Keratinocyte (primary cell): Measurements from ENCODE around the gene SRSF12. TPM values are rescaled to one million over a fixed set of nuclear protein-coding genes. Genes with fewer than 3 reads are reported as not detected.

Experiments
- DNase-seq: peaks from one replicate; pipeline ENCODE4 v3.0.0-alpha.2; 2011; ENCODE audit warnings: low read depth, missing footprints, low spot score
- FAIRE-seq: peaks from 2 replicates; lab custom pipeline; 2011; peaks lifted over from hg19 to GRCh38; lab: Jason Lieb, UNC
- H2AFZ ChIP-seq: 2 replicates; pipeline ENCODE4 v1.6.0; 2012; ENCODE audit warnings: low read length, control low read depth, inconsistent platforms; ENCODE audit not compliant: control insufficient read depth
- H3K27ac ChIP-seq: 2 replicates; pipeline ENCODE4 v1.5.1; 2011; ENCODE audit warnings: low read length; ENCODE audit not compliant: control insufficient read depth, insufficient read depth
- H3K27me3 ChIP-seq: 3 replicates; pipeline ENCODE4 v1.6.0; 2011; ENCODE audit warnings: low read length; ENCODE audit not compliant: control insufficient read depth, insufficient read depth; ENCODE audit errors: extremely low read depth
- H3K36me3 ChIP-seq, 2 experiments: 2 replicates in 1 of 2; 3 replicates in 1 of 2; pipeline ENCODE4 v1.5.1; 2011; ENCODE audit warnings: low read length in 2 of 2, mild to moderate bottlenecking in 1 of 2; ENCODE audit not compliant: control insufficient read depth in 2 of 2, insufficient read depth in 2 of 2; ENCODE audit errors: extremely low read depth in 1 of 2
- H3K4me1 ChIP-seq: 3 replicates; pipeline ENCODE4 v1.5.1; 2011; ENCODE audit warnings: low read length; ENCODE audit not compliant: control insufficient read depth, insufficient read depth; ENCODE audit errors: extremely low read depth
- H3K4me2 ChIP-seq: 3 replicates; pipeline ENCODE4 v1.6.0; 2011; ENCODE audit warnings: low read depth, low read length; ENCODE audit not compliant: control insufficient read depth, insufficient read depth; ENCODE audit errors: extremely low read depth
- H3K4me3 ChIP-seq, 3 experiments: fragments of 200-600 bp in 1 of 3; sonication (generic) in 1 of 3; 2 replicates in 2 of 3; 3 replicates in 1 of 3; pipeline ENCODE4 v1.5.1; 2011 to 2016; ENCODE audit warnings: low read length in 3 of 3, mild to moderate bottlenecking in 3 of 3, control low read depth in 2 of 3, inconsistent platforms in 1 of 3, low read depth in 1 of 3, mixed read lengths in 1 of 3, mixed run types in 1 of 3, moderate library complexity in 1 of 3; ENCODE audit not compliant: control insufficient read depth in 2 of 3, insufficient read depth in 2 of 3; ENCODE audit errors: extremely low read depth in 1 of 3
- H3K79me2 ChIP-seq: 2 replicates; pipeline ENCODE4 v1.6.0; 2012; ENCODE audit warnings: low read length; ENCODE audit not compliant: control insufficient read depth, insufficient read depth
- H3K9ac ChIP-seq: 3 replicates; pipeline ENCODE4 v1.6.0; 2011; ENCODE audit warnings: low read length; ENCODE audit not compliant: control insufficient read depth, insufficient read depth; ENCODE audit errors: extremely low read depth
- H3K9me1 ChIP-seq: 3 replicates; pipeline ENCODE4 v1.6.0; 2011; ENCODE audit warnings: low read length; ENCODE audit not compliant: control insufficient read depth, insufficient read depth; ENCODE audit errors: extremely low read depth
- H3K9me3 ChIP-seq: 2 replicates; pipeline ENCODE4 v1.5.1; 2012; ENCODE audit warnings: low read depth, low read length; ENCODE audit not compliant: control insufficient read depth
- H4K20me1 ChIP-seq: 3 replicates; pipeline ENCODE4 v1.6.0; 2011; ENCODE audit warnings: low read length; ENCODE audit not compliant: control insufficient read depth, insufficient read depth; ENCODE audit errors: extremely low read depth
- EZH2 ChIP-seq: IDR thresholded peaks from one replicate; pipeline ENCODE4 v1.6.1; 2012; ENCODE audit warnings: inconsistent platforms, mild to moderate bottlenecking, low read length, moderate library complexity
- dilution Hi-C: fragments of 300-500 bp; cut with MboI; formaldehyde crosslinking; loops from one replicate; pipeline ENCODE4 v1.7.0; 2020; ENCODE audit warnings: low sequenced_read_pairs; ENCODE audit not compliant: extremely low pct_ligation_motif_present
- polyA plus RNA-seq, 5 experiments: library from polyadenylated mRNA; depleted of rRNA in 3 of 5; stranded (reverse) in 3 of 5; stranded (forward) in 1 of 5; unstranded in 1 of 5; fragments of >200 nt; gene quantifications; 1 replicate in 1 of 5; 2 replicates in 3 of 5; 3 replicates in 1 of 5; pipeline versions ENCODE4 v1.2.1 to v1.2.3, GENCODE V29; 2011 to 2012; ENCODE audit warnings: missing spikeins in 2 of 5, low read depth in 1 of 5, low replicate concordance in 1 of 5
- TF ChIP-seq, protein P1 (sequence below), 3 experiments: IDR thresholded peaks in 1 of 3; conservative IDR thresholded peaks in 1 of 3; optimal IDR thresholded peaks in 1 of 3; 2 replicates in 2 of 3; 3 replicates in 1 of 3; pipeline versions ENCODE3 to v1.5.1; 2011; ENCODE audit warnings: low read length in 3 of 3, mild to moderate bottlenecking in 3 of 3, moderate library complexity in 2 of 3, control low read depth in 1 of 3, inconsistent platforms in 1 of 3; ENCODE audit not compliant: insufficient read depth in 2 of 3; ENCODE audit errors: extremely low read depth in 1 of 3

Gene SRSF12
- polyA plus RNA-seq, 1 donor (not counting 4 experiments of a cell fraction or from before 2014, with no cell fraction given), result 0.28 TPM

DNA sequence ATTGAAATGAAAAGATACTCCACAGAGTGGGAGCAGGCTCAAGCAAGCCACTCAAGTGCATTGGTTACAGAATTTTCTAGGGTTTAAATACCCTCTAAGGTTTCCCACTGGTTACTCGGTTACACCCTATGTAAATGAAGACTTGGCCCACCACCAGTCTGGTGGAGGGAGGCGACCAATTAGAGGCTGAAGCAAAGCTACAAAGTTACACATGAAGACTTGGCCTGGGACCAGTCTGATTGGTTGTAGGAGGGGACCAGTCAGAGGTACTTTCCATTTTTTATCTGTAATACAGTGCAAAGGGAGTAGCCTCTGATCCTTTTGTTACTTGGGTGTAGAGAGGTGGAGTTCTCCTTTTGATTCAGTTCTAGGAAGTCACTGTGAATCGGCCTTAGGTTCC lies 7.6 kb downstream of the SRSF12 start:
- no peaks in the 10 kb centered on the region for H3K27me3 ChIP-seq
- H3K9ac ChIP-seq, result no peak overlapping the region
- no peaks in the 10 kb centered on the region for H3K79me2 ChIP-seq
- no peak for DNase-seq
- no peak for TF ChIP-seq EZH2
- TF ChIP-seq, protein P1, sequence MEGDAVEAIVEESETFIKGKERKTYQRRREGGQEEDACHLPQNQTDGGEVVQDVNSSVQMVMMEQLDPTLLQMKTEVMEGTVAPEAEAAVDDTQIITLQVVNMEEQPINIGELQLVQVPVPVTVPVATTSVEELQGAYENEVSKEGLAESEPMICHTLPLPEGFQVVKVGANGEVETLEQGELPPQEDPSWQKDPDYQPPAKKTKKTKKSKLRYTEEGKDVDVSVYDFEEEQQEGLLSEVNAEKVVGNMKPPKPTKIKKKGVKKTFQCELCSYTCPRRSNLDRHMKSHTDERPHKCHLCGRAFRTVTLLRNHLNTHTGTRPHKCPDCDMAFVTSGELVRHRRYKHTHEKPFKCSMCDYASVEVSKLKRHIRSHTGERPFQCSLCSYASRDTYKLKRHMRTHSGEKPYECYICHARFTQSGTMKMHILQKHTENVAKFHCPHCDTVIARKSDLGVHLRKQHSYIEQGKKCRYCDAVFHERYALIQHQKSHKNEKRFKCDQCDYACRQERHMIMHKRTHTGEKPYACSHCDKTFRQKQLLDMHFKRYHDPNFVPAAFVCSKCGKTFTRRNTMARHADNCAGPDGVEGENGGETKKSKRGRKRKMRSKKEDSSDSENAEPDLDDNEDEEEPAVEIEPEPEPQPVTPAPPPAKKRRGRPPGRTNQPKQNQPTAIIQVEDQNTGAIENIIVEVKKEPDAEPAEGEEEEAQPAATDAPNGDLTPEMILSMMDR (optimal IDR thresholded peaks at IDR 0.05 in 1 of 3, IDR thresholded peaks at IDR 0.05 in 1 of 3, conservative IDR thresholded peaks at IDR 0.05 in 1 of 3; ENCODE audit: extremely low read depth in 1 of 3, insufficient read depth in 2 of 3, low read length in 3 of 3), result no peak
- no peak for FAIRE-seq
- no peaks in the 10 kb centered on the region for H4K20me1 ChIP-seq
- no peak overlapping the region for H3K27ac ChIP-seq
- H2AFZ ChIP-seq, result no peak overlapping the region
- dilution Hi-C loops, result no loop called here
- H3K4me3 ChIP-seq, result no peak overlapping the region
- H3K4me2 ChIP-seq, result no peak overlapping the region
- no peaks in the 10 kb centered on the region for H3K9me3 ChIP-seq
- H3K36me3 ChIP-seq, result no peaks in the 10 kb centered on the region
- H3K4me1 ChIP-seq, result no peaks in the 10 kb centered on the region
- no peaks in the 10 kb centered on the region for H3K9me1 ChIP-seq

DNA sequence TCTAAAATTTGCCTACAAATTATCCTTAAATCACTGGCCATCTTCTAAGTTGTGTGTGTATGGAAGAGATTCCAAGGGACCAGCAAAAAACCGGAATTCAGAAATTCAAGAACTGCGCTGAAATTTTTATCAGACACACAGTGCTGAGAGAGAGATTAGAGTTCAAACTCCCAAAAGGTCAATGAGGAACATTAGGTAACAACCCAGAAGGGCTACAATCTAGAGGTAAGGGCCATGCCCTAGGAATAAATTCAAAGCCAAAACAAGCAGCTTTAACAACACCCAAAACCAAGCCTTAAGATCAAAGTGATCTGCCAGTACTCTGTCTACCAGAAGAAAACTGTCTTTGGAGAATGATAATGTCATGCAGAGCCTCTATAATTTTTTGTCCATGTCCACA lies 17.8 kb downstream of the SRSF12 start:
- dilution Hi-C loops, result no loop called here

More for the DNA sequence above, 17.8 kb downstream of the SRSF12 start:
- H3K4me1 ChIP-seq, result no peaks in the 10 kb centered on the region
- no peaks in the 10 kb centered on the region for H3K36me3 ChIP-seq
- no peak for TF ChIP-seq EZH2
- TF ChIP-seq, protein P1 (optimal IDR thresholded peaks at IDR 0.05 in 1 of 3, IDR thresholded peaks at IDR 0.05 in 1 of 3, conservative IDR thresholded peaks at IDR 0.05 in 1 of 3; ENCODE audit: extremely low read depth in 1 of 3, insufficient read depth in 2 of 3, low read length in 3 of 3), result no peak
- no peak overlapping the region for H2AFZ ChIP-seq
- H3K4me3 ChIP-seq, result no peak overlapping the region
- H3K4me2 ChIP-seq, result no peak overlapping the region
- no peaks in the 10 kb centered on the region for H3K79me2 ChIP-seq
- H4K20me1 ChIP-seq, result no peaks in the 10 kb centered on the region
- H3K9me3 ChIP-seq, result no peaks in the 10 kb centered on the region
- H3K9me1 ChIP-seq, result no peaks in the 10 kb centered on the region
- no peak overlapping the region for H3K9ac ChIP-seq
- no peak overlapping the region for H3K27ac ChIP-seq
- DNase-seq, result no peak
- no peak for FAIRE-seq
- H3K27me3 ChIP-seq, result no peaks in the 10 kb centered on the region
